IPS-NIHi7 (cell line): ENCODE measurements around the gene TTC28.

Experiments
- DNase-seq: peaks from one replicate; pipeline ENCODE4 v3.0.0; 2012; ENCODE audit warnings: mixed read lengths; ENCODE audit errors: extremely low spot score

Gene TTC28

DNA sequence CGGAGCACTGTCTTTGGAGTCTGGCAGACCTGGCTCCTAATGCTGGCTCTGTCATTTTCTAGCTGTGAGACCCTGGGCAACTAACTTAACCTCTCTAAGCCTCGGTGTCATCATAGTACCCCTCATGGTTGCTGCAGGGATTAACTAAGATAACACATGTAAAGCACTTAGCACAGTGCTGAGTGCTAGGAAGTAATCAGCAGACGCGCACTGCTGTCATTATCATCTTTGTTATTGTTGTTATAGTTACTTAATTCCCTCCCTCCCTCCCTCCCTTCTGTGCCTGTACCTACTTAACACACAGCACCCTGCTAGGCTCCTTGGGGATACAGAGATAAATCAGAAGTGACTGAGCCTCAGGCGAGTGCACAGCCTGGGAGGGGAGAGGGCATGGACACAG lies 655.9 kb downstream of the TTC28 start:
- DNase-seq = no peak

DNA sequence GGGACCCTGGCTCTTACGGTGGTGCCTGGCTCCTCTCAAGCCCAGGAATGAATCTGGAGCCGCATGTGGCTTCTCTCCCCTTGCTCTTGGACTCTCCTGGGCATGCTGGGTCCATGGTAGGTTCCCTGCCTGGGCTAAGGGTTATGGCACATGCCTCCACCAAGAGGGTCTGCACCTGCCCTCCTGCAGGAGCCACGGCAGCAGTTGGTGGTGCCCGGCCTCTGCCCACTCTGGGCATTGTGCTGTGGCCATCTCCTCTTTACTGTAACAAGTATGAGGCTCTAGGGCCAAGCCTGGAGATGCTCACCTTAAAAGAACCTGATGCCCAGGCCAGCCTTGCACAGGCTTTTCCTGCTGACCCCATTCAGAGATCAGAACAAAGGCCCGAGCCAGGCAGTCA lies 656.6 kb downstream of the TTC28 start:
- no peak for DNase-seq

DNA sequence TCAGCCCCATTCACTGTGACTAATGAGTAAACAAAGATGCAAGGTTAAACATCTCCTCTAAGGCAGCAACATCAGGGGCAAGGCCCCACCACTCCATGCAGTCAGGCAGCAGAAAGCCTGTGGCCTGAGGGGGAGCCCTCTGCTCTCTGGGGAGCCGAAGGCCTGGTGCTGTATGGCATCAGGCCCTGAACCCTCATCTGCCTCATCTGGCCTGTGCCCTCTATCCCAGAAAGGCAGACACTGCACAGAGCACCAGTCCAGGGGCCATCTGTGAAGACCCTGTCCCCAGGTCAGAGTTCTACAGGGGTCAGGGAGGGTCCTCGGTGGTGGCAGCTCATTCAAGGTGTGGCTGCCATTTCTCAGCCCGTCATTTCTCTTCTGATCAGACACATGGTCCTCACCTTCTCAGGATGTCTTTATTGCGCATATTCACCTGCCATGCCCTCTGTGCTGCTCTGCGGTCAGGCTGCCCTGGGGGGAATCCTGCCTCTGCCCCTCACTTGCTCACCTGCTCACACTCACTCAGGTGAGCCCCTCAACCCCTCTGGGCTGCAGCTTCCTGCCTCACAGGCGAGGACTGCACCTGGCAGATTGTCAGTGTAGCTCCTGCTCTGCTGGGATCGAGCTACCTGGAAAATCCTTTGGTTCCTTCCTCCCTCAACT lies 657.5 kb downstream of the TTC28 start:
- DNase-seq = no peak

DNA sequence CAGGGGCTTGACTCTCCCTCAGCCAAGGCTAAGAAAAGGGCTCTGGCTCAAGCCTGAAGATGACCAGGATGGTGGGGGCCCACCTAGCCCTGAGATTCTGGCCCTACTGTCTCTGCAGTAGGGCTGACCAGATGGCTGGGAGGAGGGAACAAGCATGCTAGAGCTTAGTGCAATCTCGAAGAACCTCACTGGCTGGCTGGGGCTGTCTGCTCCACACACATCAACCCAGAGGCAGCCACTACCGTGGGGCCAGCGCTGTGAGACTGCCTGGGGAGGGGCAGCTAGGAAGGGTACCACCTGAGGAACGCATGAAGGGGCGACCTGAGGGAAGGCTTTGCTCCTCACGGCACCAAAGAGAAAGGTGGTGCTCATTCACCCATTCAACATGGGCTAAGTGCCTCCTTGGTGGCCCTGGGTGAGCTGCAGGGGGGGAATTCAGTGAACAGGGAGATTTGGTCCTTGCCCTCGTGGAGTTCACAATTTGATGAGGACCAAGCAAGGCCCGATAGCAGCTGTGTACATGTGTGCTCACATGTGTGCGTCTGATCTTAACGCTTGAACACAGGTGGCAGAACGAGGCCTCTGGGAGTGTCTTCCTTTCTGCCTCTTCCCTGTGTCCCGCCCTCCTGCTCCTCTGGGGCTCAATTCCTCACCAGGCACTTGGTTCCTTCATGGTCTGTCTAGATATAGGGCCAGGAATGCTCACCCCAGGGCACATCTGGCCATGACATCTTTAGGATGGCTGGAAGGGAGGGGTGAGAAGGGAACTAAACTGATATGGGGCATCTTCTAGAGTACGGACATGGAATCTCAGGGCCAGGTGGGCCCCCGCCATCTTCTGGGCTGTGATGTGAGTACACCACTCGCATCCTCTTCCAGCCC lies 658.3 kb downstream of the TTC28 start:
- no peak for DNase-seq

DNA sequence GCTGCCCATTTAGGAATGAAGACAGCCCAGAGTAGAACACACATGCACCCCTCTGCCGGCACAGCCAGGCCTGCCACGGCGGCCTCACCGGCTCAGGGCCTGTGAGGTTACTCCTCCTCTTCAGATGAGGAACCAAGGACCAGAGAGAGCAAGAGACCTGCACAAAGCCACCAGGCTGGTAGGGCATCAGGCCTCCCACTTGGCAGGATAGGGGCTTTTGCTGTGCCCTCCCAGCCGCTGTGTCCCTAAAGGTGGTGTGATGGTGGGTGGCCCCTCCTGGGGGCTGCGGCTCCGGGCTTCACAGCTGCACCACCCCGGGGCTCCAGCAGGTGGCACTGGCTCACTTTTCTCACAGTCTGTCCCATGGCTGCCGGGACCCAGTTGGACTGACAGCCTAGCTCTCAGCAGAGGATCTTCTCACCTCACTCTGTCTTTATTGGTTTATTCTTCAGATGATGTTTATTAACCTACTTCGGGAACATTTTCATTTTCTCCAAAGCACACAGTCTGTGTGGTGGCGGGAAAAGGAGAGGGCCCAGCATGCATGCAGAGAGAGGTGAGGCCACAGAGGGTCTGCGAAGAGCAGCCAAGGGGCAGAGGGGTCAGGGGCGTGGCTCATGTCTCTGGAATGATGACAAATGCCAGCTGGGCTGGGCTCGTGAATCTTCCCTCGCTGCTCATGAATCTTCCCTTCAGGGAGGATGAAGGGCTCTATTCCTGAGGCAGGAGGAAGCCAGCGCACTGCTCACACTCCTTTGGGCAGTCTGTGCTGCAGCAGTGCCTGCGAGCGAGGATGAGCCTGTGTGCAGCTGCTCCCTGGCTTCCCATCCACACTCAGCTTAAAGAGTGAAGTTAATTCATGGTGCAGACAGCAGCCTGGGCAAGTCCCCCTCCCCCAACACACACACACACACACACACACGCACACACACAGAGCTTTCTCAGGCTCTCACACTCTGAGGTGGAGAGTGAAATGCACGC lies 659.5 kb downstream of the TTC28 start:
- DNase-seq = peak; percentile 91

DNA sequence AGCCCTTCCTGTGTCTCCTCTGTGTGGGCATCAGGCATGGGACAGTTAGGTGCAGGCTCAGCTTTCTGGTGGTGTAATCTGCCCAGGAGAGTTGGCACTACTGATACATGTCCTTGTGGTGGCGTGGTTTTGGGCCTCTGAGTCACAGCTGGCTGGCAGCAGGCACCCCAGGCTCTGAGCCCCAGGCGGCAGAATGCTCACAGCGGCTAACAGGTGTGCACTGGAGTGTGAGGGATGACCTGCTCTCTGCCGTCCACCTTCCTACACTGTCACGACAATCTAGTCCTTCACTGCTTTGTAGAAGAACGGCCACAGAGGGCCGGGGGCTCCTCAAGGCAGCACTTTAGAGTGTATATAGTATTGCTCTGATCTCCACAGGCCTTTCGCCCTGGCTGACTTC lies 660.3 kb downstream of the TTC28 start:
- DNase-seq = no peak

DNA sequence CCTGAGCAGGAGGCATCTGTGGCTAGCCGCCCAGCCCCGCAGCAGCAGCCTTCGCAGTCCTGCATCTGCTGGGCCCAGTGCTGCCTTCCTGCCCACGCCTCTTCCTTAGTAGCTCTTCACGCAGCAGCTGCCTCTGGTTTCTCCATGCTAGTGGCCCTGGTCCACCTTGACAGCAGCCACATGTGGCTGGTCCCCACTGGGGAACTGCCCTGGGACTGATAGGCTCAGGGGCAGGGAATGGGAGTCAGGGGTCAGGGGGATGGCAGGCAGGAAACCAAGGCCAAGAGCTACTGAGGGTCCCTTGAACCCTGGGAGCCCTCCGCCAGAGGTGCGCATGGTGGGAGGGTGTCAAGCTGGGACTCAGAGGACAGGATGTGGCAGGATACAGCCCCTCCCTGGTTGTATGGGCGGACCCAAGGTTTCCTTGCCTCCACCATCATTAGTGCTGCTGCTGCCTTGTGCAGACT lies 661.1 kb downstream of the TTC28 start:
- DNase-seq = no peak

DNA sequence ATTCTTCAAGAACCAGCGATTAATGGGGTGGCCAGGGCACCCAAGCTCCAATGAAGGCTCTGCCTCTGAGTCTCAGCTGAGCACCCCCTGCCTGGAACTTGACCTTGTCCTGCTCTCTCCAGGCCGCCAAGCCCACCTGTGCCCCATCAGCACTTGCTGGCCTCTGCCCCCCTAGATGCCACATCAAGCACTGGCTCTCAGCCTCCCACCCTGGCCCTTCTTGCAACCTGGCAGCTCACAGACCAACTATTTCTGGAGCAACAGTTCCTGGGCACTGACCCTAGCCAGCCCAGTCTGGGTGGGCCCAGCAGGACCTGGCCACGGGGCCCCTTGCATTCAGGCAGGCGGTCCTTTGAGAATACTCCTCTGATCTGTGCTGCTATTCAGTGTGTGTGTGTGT lies 661.8 kb downstream of the TTC28 start:
- no peak for DNase-seq

DNA sequence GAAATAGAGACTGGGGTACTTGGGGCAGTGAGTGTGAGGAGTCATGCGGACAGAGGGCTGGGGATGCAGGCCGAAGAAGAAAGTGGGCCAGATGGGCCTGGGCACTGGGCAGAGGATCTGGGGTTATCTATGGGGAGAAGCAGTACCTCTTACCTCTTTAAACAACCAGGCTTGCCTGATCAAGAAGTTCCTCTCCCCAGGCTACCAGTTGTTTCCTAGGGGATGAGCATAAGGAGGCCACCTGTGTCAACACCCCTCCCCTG lies 662.2 kb downstream of the TTC28 start:
- DNase-seq = no peak

DNA sequence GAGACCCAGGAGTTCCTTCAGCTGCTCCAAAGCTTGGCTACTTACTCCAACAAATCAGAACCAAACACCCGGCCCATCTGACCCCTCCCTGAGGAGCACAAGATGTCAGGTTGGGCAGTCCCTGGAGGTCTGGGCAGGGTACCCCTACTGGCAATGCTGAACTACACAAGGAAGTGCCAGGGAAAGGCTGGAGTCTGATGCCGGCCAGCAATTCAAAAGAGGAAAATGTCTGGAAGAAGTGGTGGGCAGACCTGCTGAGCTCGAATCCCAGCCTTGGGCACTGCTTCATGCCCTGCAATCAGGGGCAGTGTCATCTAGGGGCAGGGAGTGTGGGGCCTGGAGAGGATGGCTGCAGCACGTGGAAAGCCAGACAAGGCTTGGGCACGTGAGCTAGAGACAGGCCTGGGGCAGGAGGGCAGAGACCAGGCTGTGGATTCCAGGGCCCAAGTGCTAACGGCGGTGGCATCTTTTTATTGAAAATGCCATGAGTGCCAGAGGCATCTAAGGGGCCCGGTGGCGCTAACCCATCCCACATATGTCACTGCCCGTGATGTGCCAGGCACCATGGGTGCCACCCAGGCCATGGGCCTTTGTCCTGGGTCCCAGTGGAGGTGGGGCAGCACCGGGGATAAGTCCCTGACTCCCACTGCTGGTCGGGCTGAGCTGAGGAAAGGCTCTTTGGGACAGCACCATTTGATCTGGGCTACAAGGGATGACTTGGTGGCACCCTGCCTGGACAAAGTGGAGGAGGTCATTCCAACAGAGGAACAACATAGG lies 662.7 kb downstream of the TTC28 start:
- no peak for DNase-seq

DNA sequence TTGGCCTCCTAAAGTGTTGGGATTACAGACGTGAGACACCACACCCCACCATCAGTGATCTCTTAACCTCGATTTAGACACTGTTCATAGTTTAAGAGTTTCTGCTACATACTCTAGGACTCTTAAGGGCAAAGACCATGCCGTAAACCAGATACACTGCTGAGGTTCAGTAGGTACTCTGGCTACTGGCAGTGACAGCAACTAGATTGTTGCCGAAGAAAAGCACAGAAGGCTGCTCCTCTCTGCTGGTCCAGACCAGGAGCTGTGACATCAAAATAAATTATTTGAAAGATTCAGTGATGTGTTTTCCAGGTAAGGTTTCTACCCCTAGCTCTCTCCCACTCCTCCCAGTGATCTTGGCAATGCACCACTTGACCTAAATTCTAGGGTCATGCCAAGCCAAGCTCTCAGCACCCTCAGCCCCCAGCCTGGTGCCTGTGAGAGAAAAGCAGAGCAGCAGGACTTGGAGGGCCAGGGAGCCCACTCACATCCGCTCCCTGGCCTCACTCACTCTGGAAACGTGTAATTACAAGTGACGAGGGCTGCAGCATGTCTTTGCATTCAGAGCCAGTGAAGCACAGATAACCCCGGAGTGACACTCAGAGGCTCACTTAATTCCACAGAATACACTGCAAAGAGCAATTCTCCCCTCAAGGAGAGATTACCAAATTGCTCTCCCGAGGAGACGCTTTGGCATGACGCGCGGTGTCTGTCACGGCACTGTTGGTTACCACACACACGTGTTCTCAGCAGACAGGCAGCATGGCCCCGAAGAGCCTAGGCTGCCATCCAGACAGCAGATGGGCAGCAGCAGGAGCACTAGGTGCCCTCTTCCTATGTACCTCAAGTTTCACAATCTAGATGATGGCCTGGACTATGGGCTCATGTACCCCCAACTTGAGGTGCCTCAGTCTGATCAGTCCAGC lies 663.7 kb downstream of the TTC28 start:
- DNase-seq = no peak

DNA sequence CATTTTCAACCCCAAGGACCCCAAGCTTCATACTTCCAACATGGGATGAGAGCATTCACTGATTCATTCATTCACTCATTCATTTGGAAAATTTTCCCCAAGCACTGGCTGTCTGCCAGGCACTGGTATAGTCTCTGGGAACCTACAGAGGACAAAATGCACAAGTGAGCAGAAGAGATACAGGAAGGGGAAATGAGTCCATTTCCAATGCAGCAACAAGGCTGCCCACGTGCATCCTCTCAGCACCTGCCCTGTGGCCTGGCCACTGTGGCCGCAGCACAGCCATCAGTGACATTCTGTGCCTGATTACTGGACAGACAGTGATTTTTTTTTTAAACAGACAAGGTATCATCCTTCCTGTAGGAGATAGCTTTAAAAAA lies 664.6 kb downstream of the TTC28 start:
- DNase-seq = no peak

DNA sequence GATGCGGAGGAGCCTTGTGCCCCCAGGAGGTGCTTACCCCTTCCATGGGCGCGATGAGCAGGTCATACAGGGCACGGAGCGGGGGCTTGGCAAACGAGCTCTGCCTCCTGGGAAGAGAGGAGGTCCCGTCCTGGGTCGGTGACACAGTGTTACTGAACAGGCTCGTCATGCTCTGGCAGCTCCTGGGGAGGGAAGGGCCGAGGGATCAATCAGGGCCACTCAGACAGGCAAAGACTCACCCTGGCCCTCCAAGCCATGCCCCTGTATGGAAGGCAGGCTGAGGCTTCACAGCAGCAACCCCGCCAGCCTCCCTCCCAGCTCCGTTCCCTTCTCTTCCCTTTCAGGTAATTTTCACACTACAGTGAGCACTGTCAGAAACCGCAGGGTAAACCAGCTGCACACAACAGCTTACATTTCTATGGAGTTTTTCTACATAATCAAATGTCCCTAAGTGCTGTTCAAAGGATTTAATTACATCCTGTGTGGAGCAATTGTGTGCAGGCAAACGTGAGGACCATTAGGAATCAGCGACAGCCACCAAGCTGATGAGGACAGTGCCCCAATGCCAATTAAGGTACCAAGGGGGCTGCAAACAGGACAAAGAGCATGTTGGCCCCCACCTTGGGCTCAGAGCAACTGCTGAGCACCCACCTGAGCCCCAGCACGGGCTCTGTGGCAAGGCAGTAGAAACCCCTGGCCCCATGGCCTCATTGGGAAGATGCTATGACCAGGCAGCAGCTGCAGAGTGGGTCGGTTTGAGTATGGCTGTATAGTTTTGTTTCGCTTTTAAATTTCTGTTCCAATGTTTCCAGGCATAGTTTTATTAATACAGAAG lies 665.2 kb downstream of the TTC28 start:
- DNase-seq = no peak

DNA sequence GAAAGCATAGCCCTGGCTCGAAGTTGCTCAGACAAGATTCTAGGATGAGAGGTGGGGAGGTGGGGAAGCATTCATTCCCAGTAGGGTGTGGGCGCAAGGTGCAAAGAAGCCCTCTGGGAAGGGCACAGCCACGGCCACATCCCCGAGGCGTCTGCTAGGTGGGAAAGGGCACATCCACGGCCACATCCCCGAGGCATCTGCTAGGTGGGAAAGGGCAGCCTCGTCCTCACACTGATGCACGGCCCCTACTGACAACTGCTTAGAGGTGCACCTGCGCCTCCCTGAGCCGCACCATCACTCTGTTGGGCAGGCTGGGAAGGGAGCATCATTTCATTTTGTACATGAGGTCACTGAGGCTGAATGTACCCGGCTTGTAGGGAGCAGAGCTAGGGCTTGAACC lies 666.0 kb downstream of the TTC28 start:
- peak; percentile 31 for DNase-seq

DNA sequence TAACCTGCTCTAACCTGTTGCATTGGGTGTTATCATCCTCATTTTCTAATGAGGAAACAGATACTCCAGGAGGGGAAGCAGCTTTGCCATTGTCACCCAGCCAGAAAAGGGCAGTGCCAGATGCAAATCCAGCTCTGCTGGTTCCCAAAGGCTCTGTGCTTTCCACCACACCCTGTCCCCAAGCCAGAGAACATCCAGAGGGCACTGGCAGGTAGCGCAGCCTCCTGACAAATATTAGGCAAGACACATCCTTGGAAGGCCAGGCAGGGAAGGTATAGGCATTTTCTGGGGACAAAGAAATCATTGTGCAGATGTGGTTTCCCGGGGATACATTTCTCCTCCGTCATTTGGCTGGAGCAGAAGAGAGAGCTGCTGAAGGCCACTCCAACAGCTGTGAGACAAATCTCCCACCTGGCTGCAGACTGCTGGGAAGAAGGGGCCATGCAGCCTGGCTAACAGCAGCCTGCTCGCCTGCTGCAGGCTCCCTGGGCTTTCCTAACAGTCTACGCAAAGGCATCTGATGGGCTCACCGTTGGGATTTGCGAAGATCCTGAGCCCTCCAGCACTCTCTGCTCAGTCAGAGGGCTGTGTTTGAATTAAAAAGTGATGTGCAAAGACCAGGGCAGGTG lies 666.7 kb downstream of the TTC28 start:
- DNase-seq = no peak

DNA sequence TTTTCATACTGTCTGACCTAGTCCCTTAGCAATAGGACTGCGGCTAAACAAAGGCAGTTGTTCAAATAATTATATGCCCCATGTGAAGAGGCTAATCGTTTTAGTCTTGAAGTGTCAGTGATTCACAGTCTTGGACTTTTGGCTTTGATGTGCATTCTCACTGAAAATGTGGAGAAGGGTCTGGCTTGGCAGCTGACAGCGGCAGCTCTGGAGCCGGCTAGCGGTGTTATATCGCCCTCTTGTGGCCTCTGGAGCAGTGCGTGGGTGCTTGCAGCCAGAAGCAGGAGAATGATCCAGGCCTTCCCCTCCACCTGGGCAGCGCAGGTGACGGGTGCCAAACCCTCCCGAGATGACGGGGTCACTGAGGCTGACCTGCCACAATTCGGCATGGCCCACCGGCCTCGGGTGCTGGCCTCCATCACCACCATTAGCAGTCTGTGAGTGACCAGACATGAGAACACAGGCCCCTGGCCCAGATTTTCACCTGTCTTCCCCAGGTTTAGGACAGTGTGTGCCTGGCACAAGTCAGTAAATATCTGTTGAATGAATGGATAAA lies 670.3 kb downstream of the TTC28 start:
- peak; percentile 97 for DNase-seq

DNA sequence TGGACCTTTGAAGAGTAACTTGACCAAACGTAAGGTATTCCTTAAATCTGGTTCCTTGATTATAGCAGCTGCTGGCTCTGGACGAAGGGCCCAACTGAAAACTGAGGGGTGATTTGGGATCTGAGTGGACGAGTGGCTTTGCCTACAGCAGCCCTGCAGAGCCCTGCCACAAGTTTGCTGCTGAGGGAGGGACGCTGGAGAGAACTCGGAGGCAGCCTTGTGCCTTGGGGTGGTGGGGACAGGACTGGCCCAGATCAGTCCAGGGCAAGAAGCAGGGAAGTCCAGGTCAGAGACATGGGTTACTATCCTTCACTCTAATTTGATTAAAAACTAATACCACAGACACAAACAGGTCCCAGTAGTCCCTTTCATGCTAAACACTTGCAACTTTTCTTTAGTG lies 671.0 kb downstream of the TTC28 start:
- no peak for DNase-seq

DNA sequence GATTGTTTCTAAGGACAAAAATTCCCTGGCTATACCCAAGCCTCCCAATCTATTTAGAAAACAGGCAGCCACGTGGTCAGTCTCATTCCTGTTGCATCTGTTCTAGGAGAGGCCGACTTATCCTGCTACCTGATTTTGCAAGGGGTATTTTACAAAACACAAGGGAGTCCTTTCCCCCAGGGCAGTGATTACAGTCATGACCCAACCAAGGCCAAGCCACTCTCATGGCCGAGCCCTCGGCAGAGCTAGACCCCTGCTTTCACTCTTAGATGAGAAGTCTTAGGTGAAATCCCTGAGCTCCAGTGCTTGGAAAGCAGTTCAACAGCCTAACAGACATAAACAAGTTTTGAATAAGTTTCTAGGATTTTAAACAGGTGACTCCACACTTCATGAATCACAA lies 671.6 kb downstream of the TTC28 start:
- DNase-seq = no peak

DNA sequence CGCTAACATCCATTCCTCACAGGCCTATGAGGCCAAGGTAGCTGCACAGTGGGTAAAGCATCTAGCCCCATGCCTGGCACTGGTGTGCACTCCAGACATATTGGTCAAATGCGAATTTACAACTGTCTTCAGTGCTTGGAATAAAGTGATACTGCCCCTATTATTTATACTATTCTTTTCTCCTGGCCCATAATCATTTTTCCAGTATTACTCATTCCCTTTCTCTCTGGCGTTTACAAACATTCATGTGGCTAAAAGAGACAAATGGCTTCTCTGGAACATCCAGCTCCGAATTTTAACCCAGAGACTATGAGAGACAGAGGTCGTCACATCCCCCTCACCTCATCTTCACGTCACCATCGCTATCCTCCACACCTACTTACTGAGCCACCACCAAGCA lies 673.4 kb downstream of the TTC28 start:
- no peak for DNase-seq
